Measurements from ENCODE around the gene ECSCR.
"Not testable (repeated sequence)": the region's sequence is repeated elsewhere in the genome, so short reads cannot be mapped to it uniquely, and the experiment has no call there.

DNA sequence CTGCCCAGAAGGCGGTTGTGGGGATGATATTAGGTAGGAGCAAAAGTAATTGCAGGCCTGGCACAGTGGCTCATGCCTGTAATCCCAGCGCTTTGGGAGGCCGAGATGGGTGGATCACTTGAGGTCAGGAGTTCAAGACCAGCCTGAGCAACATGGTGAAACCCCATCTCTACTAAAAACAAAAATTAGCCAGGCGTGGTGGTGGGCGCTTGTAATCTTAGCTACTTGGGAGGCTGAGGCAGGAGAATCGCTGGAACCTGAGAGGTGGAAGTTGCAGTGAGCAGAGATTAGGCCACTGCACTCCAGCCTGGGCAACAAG lies 20.3 kb upstream of the ECSCR start:
- TF ChIP-seq, protein P1, sequence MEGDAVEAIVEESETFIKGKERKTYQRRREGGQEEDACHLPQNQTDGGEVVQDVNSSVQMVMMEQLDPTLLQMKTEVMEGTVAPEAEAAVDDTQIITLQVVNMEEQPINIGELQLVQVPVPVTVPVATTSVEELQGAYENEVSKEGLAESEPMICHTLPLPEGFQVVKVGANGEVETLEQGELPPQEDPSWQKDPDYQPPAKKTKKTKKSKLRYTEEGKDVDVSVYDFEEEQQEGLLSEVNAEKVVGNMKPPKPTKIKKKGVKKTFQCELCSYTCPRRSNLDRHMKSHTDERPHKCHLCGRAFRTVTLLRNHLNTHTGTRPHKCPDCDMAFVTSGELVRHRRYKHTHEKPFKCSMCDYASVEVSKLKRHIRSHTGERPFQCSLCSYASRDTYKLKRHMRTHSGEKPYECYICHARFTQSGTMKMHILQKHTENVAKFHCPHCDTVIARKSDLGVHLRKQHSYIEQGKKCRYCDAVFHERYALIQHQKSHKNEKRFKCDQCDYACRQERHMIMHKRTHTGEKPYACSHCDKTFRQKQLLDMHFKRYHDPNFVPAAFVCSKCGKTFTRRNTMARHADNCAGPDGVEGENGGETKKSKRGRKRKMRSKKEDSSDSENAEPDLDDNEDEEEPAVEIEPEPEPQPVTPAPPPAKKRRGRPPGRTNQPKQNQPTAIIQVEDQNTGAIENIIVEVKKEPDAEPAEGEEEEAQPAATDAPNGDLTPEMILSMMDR (conservative IDR thresholded peaks at IDR 0.05; ENCODE audit: low read depth, low read length), result not testable (repeated sequence)
- not testable (repeated sequence) for TF ChIP-seq EZH2phosphoT487 (IDR thresholded peaks at IDR 0.05; ENCODE audit: borderline replicate concordance, low read length)
